Activated CD8-positive, alpha-beta memory T cell treated with anti-CD3 and anti-CD28 coated beads for 4 hours (primary cell): ENCODE data around the gene SLC25A28.
A peak's percentile ranks its signal among the peaks of the same experiment; 100 is the strongest.
"Not testable (repeated sequence)": the region's sequence is repeated elsewhere in the genome, so short reads cannot be mapped to it uniquely, and the experiment has no call there.

Source experiments
- DNase-seq, 2 donors: peaks; one replicate each; pipeline ENCODE4 v3.0.0-alpha.2; 2020; ENCODE audit warnings: low read depth in 2 of 2

The SLC25A28 gene

DNA sequence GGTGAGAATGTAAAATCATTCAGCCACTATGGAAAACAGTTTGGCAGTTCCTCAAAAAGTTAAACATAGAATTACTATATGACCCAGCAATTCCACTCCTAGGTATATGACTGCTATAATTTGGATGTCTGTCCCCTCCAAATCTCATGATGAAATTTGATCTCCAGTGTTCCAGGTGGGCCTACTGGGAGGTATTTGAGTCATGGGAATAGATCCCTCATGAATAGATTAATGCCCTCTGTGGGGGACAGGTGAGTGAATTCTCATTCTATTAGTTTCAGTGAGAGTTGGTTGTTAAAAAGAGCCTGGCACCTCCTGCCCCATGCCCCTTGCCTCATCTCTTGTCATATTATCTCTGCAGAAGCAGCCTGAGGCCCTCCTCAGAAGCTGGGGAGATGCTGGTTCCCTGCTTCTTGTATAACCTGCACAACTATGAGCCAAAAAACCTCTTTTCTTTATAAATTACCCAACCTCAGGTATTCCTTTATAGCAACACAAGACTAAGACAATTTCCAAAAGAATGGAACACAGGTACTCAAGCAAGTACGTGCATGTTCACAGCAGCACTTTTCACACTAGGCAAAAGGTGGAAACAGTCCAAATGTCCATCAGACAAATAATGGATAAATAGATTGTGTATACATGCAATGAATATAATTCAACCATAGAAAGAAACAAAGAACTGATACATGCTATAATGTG is 8.8 kb upstream of the SLC25A28 start:
- no peak for DNase-seq

DNA sequence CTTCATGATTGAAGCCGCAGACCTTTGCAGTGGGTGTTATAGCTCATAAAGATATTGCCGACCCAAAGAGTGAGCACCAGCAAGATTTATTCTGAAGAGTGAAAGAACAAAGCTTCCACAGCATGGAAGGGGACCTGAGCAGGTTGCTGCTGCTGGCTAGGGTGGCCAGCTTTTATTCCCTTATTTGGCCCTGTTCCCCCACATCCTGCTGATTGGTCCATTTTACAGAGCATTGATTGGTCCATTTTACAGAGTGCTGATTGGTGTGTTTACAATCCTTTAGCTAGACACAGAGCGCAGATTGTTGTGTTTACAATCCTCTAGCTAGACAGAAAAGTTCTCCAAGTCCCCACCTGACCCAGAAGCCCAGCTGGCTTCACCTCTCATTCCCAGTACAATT is 4.9 kb upstream of the SLC25A28 start:
- DNase-seq = not testable (repeated sequence)

DNA sequence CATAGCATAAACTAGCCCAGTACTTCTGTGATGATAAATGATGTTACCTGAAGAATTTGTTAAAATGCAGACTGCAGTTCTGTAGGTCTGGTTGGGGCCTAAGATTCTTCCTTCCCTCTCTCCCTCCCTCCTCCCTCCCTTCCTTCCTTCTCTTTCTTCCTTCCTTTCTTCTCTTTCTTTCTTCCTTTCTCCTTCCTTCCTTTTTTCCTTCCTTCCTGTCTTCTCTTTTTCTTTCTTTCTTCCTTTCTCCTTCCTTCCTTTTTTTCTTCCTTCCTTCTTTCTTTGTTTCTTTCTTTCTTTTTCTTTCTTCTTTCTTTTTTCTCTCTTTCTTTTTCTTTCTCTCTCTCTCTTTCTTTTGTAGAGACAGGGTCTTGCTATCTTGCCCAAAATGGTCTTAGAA is 3.7 kb upstream of the SLC25A28 start:
- no peak for DNase-seq

DNA sequence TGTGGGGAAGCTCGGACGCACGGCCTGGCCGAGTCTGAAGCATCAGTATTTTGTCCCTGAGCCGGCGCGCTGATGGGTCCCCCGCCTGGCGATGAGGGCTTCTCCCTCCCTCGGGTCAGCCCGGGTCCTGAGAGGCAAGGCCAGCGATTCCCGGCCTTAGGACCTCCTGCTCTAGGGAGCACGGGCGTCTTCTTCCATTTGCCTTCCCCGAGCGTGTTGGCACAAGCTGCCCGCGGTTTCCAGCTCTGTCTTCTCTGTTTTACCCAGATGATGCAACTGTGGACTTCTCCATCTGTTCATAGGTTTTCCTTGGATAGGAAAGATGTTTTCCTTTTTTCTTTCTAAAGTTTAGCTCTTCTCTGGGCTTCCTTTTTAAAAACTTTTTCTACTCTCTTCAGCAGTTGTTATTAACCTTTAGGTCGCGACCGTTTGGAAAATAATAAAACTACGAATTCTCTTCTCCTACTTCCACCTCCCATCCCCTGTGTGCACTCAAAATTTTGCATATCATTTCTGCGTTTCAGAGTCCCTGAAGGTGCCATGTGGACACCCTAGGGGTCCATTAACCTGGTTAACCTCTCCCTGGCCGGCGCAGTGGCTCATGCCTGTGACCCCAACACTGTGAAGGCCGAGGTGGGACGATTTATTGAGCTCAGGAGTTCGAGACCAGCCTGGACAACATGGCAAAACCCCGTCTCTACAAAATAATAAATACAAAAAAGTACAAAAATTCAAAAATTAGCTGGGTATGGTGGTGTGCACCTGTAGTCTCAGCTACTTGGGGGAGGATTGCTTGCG is 1.4 kb upstream of the SLC25A28 start:
- DNase-seq = no peak

DNA sequence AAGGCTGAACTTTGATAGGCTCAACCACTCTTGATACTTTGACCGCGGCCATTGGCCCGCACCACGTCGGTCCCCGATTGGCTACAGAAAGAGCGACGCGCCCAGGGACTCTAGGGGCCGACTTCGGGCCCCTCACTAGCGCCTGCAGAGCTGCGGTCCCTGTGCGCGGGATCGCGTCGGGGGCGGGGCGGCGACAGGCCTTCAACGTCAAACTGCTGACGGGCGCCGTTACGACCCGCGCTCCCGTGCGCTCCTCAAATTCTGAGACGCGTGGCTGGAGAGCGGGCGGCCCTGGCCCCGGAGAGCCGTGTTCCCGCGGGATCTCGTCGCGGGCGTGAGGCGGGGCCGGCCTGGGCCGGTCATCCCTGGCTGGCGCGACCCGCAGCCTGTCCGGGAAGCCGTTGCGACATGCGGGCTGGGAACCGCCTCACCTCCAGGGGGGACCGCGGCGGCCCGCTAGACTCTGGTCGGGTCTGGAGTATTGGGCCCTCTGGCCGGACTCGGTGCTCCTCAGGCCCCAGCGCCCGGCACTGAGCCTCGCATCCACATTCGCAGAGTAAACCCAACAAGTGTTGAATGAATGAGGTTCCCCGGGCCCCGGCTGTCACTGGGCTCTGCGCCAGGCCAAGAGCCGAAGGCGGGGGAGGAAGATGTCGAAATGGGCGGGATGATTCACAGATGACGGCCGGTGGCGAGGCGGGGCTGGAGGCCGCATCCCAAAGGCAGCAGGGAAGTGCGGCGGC is 643 bp upstream of the SLC25A28 start:
- DNase-seq = peak; percentile 70 to 79

DNA sequence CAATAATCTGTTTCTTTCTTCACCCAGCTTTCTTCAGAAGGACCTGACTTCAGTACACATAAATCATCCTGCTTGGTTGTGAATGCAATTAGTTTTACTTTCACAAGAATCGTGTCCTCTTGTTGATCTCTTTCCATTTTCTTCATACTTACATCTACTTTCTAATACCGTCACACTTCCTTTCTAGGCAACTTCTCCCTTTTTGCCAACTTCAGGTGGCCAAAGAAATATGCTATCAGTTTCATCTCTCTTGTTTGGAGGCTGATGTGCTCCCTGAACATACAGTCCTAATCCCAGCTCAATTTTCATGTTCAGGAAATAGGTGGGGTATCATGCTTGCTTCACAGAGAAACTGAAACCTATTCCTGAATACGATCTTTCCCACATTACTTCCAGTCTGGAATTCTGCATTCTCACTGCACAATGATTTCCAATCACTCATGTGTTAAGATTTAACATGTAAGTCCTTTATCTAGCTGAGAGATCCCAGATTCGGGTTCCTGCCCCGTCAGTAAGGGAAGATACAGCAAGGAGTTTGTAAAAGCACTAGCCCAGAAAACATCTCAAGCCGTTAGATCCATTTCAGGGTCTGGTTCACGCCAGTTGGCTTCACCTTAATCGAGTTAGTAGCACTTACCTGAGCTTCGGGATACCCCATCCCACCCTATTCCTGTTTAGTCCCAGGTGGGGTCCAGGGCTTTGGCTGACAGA is 994 bp downstream of the SLC25A28 start:
- DNase-seq = no peak

DNA sequence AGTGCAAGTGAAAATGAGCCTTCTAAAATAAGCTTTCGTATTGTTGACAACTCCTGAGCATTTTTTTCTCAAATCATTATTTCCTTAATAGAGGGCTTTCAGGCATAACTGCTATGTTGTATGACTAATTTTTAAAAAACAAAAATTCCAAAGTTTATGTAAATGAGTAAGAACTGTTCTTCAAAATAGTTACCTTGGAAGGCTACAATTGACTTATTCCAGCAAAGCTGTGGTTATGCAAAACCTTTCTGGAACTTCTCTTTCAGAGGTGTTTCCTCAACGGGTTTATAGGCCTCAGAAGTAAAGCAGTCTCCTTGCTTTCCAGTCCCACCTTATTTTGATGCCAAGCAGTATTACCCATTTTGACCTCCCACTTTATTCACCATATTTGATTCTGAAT is 2.5 kb downstream of the SLC25A28 start:
- no peak for DNase-seq

DNA sequence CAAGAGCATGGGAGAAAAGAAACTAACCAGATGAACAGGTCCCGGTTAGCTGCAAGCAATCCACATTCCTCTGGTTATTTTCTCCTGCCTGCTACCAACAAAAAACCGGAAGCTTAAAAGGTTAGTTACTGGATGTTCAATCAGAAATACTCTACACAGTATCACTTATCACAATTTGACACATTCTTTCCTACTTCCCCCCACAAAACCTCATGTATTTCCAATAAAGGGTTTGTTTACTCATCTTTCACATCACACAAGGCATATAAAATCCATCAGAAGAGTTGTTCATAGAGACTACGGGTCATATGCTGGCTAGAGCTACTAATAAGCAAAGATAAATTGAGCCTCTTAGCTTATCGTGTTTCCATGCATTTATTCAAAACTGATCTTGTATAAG is 4.8 kb downstream of the SLC25A28 start:
- DNase-seq = no peak

DNA sequence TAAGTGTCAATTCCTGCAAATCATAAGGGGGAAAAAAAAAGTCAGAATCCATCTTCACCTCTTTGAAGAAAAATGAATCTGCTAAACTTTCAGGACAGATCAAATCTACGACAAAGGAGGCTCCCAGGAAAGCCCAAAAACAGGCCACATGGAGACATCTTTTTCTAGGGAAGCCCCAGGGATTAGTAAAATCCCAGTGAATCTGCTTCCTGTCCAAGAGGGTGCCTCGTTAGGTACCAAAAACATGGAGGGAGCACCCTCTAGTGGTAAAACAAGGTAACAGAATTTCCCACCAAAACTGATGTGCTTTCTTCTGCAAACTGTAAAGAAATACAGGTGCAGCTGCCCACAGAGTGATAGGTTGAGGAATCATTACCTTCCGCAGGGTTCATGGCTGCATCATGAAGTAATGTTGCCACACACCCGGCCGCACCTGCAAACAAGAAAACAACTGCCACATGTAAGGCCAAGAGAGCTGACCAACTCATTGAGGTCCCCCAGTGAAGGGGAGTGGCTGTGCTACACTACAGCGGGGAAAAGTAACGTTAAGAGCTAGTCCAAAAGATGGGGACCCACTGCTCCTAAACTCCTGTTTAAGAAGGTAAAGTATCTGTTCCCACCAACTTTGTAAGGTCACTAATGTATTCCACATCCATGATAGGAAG is 7.9 kb downstream of the SLC25A28 start:
- DNase-seq = no peak

DNA sequence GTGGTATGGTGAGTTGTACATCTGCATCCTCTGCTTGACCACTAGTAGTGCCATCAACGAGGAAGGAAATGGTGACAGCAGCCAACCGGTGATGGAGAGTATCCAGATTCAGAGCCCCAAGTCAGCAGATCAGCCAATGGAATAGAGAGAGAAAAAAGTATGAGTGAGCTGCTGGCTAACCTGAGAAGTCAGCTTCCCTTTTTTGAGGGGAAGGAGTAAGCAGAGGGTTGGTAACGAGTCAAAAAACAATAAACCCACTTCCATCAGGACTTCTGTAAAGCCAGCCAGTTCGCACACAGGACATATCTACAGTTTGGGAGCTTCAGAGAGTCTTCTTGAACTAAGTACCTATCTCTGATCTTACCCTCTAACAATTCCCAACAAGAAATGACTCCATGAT is 8.9 kb downstream of the SLC25A28 start:
- DNase-seq = no peak

DNA sequence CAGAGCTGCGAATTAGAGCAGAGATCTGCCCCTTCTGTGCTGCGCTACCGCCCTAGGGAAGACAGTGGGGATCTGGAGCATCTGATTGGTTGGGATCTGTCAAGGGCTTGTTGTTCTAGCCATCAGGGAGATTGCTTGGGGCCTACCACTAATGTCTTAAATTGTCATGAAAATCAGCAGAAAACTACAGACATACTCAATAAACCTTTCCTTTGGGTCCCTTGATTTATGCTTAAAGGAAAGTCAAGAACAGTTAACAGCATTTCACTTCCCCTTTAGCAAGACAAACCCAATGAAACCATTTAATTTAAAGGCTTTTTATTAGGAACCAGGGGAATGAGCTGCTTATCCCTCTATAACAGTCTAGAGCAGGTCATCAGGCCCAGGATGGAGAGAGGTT is 10.0 kb downstream of the SLC25A28 start:
- no peak for DNase-seq

DNA sequence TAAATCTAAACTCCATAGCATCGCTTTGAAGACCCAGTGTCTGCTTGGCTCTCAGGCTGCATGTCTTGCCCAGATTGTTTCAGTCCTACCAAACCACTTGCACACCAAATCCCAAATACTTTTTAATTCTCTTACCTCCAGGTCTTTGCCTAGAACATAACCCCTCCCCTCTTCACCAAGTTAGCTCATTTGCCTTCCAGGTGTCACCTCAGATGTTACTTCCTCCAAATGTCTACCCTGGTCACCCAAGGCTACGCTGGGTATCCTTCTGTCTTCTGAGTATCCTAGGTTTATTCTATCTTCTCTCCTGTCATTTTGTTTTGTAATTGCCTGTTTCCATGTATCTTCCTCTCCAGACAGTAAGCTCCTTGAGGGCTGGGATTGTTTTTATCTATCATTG is 11.1 kb downstream of the SLC25A28 start:
- DNase-seq = no peak

DNA sequence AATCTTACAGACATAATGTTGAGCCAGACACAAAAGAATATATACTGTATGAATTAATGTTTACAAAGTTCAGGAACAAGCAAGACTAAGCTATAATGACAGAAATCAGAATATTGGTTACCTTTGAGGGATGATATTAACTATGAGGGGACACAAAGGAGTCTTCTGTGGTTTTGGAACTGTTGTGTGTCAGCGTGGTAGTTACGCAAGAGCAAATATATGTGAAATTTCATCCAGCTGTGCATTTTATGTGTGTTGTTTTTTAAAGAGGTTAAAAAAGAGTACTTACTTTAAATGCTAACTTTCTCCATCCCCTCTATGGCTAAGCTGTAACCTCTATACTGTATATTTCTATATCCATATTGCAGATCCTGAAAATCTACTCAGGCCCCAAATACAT is 14.9 kb downstream of the SLC25A28 start:
- DNase-seq = no peak

DNA sequence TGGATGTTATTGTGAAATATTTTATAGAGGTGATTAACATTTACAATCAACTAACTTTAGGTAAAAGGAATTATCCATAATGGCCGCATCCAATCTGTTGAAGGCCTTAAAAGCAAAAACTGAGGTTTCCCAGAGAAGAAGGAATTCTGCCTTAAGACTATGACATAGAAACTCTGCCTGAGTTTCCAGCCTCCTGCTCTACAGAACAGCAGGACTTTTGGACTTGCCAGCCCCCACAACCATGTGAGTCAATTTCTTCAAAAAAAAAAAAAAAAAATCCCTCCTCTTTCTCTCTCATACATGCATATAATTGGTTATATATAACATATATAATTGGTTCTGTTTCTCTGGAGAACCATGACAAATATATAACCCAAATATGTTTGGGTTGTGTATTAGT is 15.4 kb downstream of the SLC25A28 start:
- DNase-seq = no peak

DNA sequence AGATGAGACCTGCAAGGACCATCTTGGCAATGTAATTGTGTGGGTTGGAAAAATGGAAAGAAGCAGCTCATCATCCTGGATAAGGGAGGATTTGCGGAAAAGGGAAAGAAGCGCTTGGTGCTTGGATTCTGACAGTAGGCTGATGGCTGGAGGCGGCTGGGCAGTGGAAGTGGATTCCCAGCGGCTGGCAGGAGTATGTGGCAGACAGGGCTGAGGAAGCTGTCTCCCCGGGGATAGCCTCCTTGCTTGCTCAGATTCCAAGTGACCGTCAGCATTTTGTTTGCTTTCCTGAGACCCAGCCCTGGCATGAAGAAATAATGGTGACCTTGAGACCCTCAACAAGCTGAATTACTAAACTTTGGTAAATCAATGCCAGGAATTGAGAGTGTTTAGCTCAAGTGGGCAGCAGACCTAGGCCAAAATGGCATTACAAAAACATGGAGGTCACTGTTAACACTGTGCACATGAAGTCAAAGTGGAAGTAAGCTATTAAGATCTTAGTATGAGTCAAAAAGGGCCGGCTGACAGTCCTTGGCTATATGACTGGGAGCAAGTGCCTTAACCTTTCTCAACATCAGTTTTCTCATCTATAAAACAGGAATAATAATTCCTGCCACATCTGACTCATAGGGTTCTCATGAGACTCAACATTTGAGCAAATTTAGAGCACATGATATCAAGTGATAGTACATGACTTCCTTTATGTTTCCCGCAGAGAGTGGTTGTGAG is 21.3 kb downstream of the SLC25A28 start:
- DNase-seq = no peak

DNA sequence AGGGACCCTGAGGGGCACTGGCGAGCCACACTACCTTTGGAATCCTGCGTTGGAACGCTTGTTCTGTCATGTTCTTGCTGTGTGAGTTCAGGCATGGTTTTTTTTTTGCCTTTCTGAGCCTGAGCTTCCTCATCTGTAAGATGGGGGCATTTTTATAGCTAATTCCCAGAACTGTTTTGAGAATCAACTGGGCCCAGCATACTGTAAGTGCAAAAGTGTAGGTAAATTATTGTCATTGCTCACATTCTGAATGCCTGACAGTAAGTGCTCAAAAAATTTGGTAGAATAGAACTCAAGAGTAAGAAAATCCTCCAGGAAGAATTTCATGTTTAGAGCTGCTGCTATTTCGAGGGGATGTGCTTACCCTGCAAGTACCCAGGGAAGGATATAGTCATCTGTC is 22.2 kb downstream of the SLC25A28 start:
- DNase-seq = no peak

DNA sequence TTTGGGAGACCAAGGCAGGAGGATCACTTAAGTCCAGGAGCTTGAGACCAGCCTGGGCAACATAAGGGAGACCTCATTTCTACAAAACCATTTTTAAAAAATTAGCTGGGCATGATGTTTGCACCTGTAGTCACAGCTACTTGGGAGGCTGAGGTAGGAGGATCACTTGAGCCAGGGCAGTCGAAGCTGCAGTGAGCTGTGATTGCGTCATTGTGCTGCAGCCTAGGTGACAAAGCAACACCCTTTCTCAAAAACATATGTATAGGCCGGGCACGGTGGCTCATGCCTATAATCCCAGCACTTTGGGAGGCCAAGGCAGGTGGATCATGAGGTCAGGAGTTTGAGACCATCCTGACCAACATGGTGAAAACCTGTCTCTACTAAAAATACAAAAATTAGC is 23.5 kb downstream of the SLC25A28 start:
- DNase-seq = not testable (repeated sequence)

DNA sequence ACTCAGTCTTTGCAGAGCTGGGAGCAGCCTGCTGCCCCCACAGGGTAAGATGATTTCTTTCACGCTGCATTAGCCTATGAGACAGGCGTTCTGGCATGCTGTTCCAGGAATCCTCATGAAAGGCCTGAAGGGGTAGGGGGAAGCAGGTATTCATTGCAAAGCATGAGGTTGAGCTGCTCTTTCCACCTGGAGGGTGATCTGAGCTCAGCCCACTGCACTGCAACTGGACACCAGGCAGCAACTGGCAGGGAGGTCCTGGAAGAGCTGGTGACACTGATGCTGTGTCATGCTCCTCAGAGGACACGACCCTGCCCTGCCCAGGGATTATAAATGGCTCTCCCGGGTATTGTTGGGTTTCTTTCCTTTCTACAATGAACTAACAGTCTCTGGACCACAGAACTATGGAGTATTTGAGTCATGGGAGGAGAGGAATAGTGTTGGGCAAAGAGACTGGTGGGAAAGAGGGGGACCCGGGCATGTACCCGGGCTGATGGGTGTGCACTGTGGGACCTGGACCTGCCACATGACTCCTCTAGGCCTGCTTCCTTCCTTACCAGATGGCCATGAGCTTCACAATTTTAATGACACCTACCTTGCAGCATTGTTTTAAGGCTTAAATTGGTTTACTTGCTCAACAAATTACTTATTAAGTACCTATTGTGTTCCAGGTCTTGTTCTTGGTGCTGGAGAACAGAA is 24.3 kb downstream of the SLC25A28 start:
- DNase-seq = no peak

DNA sequence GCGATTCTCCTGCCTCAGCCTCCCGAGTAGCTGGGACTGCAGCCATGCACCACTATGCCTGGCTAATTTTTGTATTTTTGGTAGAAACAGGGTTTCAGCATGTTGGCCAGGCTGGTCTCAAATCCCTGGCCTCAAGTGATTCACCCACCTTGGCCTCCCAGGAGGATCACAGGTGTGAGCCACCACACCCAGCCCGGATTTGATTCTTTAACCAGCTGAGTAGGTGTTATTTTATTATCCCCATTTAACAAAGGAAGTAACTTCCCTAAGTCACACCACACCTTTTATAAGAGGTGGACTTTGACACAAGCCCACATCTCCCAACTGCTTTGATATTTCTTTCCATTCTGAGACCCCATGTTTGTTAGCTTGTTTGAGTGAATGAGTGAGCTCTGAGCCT is 25.0 kb downstream of the SLC25A28 start:
- DNase-seq = no peak

DNA sequence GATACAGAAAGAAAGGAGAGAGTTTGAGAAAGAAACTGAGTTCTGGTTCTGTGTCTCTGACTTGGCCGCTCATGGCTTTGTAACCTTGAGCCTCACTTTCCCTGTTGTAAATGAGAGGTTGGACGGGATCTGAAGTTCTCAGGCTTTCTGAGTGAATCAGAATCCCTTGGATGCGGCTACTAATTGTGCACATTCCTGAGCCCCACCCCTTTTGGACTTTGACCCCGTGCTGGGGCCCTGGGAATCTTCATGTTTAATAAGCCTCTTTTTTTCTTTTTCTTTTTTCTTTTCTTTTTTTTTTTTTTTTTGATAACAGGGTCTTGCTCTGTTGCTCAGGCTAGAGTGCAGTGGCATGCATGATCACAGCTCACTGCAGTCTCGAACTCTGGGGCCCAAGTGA is 26.9 kb downstream of the SLC25A28 start:
- DNase-seq = no peak
